DND-41 (cell line): ENCODE measurements around the gene BCL2L11.

Source experiments
- EZH2 ChIP-seq: IDR thresholded peaks from 3 replicates; pipeline ENCODE4 v1.6.1; 2012; ENCODE audit warnings: borderline replicate concordance, low read depth, mild to moderate bottlenecking, moderate library complexity, low read length, inconsistent platforms; ENCODE audit not compliant: severe bottlenecking
- TF ChIP-seq, protein P1 (sequence below): IDR thresholded peaks from 2 replicates; pipeline ENCODE4 v1.5.1; 2012; ENCODE audit warnings: borderline replicate concordance, low read length, moderate library complexity, mild to moderate bottlenecking; ENCODE audit not compliant: poor library complexity, severe bottlenecking; ENCODE audit errors: extremely low read depth

- TF ChIP-seq, protein P1, sequence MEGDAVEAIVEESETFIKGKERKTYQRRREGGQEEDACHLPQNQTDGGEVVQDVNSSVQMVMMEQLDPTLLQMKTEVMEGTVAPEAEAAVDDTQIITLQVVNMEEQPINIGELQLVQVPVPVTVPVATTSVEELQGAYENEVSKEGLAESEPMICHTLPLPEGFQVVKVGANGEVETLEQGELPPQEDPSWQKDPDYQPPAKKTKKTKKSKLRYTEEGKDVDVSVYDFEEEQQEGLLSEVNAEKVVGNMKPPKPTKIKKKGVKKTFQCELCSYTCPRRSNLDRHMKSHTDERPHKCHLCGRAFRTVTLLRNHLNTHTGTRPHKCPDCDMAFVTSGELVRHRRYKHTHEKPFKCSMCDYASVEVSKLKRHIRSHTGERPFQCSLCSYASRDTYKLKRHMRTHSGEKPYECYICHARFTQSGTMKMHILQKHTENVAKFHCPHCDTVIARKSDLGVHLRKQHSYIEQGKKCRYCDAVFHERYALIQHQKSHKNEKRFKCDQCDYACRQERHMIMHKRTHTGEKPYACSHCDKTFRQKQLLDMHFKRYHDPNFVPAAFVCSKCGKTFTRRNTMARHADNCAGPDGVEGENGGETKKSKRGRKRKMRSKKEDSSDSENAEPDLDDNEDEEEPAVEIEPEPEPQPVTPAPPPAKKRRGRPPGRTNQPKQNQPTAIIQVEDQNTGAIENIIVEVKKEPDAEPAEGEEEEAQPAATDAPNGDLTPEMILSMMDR = no peak
- no peak for TF ChIP-seq EZH2
Measured at GRCh38 chr2:111196435-111196834, 75.7 kb downstream of the BCL2L11 start.
